IMR-90 (cell line): Measurements from ENCODE around the gene PLSCR3.

Experiments
- RAD21 ChIP-seq: IDR thresholded peaks from 2 replicates; pipeline ENCODE4 v1.6.1; 2012; ENCODE audit warnings: low read length, improper control_type of control experiment
- TF ChIP-seq, protein P1 (sequence below): conservative IDR thresholded peaks from 2 replicates; pipeline ENCODE4 v1.5.1; 2012; ENCODE audit warnings: mild to moderate bottlenecking, low read depth, low read length, improper control_type of control experiment

DNA sequence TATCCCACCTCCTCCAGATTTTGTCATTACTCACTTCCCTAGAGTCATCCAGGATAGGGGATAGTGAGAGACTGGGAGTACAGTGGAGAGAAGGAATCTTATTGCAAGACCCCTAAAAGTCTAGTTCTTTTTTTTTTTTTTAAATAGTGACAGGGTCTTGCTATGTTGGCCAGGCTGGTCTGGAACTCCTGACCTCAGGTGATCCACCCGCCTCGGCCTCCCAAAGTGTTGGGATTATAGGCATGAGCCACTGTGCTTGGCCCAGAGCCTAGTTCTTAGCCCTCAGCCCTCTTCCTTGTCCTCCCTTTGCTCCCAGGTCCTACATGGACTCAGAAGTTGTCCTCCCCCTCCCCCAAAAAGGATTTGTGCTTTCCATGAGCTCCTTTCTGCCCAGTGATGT, 47.8 kb upstream of the PLSCR3 start:
- TF ChIP-seq, protein P1, sequence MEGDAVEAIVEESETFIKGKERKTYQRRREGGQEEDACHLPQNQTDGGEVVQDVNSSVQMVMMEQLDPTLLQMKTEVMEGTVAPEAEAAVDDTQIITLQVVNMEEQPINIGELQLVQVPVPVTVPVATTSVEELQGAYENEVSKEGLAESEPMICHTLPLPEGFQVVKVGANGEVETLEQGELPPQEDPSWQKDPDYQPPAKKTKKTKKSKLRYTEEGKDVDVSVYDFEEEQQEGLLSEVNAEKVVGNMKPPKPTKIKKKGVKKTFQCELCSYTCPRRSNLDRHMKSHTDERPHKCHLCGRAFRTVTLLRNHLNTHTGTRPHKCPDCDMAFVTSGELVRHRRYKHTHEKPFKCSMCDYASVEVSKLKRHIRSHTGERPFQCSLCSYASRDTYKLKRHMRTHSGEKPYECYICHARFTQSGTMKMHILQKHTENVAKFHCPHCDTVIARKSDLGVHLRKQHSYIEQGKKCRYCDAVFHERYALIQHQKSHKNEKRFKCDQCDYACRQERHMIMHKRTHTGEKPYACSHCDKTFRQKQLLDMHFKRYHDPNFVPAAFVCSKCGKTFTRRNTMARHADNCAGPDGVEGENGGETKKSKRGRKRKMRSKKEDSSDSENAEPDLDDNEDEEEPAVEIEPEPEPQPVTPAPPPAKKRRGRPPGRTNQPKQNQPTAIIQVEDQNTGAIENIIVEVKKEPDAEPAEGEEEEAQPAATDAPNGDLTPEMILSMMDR: no peak
- TF ChIP-seq RAD21: no peak
